ENCODE results near the gene ALK.

DNA sequence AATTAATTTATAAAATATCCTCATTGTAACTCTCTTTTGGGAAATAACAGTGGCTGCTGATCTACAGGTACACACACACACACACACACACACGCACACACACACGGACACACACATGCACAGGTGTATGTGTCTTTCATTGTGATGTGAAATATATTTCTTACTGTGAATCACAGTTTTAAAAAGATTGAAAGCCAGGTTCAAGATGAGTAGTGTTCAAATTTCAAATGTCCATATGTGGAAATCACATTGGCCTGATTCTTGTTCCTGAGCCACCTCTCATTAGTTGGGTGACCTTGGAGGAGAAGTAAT lies 372.4 kb downstream of the ALK start:
- TF ChIP-seq GATA2 (IDR thresholded peaks at IDR 0.05; ENCODE audit: low read depth, low read length), result no peak
- TF ChIP-seq GATA3 (IDR thresholded peaks at IDR 0.05; ENCODE audit: low read depth, low read length), result no peak
